Cerebellar nuclear complex (tissue), 1 donor: ENCODE results near the gene ANKRD23.

Source experiments
- DNase-seq, 2 experiments: peaks; one replicate each; lab custom pipeline; 2025; lab: John Stamatoyannopoulos, UW

ANKRD23 gene

DNA sequence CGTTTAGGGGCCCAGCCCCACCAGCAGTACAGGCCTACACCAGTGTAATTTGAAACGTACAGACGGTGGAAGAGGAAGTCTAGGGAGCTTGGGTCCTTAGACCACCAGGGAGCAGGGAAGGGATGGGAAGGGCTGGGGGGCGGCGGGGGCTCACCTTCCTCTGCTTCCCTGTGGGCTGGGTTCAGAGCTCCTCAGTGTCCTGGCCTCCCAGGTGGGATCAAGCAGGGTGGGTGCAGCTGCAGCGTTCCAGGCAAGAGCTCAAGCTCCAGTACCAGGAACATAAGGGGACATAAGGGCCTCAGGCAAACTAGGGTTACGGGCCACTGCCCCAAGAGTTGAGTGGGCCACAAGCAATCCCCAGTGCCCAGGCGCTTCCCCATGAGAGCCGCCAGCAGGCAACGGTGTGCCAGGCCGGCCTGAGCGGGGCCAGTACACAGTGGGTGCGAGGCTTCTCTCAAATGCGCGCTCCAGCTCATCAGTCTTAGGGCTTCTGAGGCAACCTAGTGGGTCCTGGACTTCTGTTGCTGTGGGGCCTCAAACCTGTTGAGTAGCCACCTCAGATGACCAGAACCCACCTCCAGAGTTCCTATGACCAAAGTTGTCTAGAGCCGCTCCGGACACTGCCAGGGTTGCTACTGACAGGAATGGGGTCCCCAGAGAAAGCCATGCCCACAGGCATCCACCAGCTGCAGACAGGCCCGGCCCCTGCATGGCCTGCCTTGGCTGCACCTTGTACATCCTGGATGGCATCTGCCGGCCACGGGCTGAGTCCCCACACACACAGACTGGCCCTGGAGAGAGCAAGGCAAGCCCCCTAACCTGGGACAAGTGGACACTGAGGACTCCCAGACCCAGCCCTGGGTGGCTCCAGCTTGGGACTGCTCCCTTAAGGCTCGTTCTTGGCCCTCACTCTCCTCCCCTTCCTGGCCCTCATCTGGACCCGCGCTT lies 5.2 kb downstream of the ANKRD23 start:
- DNase-seq, result no peak

DNA sequence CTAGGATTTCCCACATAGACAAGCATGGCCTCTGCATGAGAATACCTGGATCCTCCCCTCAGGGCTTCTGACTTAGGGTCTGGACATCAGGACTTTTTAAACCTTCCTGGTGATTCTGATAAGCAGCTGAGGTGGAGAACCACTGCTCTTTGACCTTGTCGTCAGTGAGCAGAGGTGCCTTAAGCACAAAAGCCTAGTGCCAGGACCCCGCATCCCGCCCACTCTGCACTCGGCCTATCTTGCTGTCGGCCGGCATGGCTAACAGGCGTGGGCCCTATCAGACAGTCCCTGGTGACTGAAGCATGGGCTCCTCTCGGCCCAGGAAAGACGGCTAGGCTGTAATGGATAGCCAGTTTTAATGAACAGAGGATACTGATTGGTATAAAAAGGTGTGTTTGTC lies 6.2 kb downstream of the ANKRD23 start:
- DNase-seq, result no peak

DNA sequence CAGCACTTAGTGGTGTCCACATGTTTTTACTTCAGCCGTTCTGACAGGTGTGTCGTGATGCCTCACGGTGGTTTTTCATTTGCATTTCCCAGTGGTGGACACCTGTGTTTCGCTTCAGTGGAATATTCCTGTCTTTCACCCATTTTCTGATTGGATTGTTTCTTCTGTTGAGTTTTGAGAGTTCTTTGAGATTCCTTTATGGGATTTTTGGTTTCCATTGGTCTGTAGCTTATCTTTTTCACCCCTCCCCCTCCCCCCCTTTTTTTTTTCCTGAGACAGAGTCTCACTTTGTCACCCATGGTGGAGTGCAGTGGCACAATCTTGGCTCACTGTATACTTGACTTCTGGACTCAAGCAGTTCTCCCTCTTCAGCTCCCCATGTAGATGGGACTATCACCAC lies 8.0 kb downstream of the ANKRD23 start:
- no peak for DNase-seq

DNA sequence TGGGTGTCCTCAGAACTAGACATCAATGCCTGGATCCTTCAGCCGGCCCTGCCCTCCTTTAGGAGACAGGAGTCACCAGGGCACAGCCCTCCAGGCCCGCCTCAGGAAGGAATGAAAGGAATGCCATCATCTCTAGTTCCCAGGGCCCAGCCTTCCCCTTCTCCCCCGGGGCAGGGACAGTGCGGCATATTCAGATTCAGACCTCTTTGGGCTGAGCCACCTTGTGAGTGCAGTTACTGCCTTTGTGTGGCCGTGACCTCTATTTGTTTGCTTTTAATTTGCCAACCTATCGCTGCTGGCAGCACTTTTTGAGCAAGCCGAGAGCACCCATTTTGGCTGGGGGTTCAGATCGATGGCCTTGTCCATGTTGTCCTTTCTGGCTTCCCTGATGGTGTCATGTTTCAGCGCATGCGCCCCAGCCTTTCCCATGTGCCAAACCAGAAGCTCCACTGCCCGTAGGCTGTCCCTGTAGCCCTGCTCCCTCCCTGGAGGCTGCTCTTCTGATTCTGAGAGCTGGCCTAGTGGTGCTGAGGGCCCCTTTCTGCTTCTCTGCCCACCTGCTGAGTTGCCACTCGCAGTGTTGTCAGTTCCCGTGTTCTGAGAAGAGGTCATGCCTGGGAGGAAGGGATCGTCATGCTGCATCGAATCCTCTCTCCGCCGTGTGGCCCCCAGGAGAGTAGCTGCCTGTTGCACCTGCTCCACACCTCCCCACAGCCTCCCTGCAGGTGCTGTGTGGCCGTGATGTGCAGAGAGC lies 10.9 kb downstream of the ANKRD23 start:
- no peak for DNase-seq

DNA sequence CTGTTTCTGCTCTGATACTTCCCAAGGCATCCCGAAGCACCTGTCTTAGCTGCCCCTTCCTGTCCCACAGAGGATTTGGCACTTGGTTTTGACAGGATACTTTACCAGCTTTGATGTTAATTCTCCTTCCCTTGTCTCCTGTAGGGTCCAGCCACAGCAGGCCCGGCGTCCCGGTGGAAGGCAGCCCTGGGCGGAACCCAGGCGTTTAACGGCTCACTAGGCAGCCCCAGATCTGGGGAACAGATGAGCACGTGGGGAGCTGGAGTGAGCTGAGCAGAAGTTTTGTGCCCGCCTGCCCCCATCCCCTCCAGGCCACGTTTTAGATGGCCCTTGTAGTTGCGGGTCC lies 11.4 kb downstream of the ANKRD23 start:
- no peak for DNase-seq

DNA sequence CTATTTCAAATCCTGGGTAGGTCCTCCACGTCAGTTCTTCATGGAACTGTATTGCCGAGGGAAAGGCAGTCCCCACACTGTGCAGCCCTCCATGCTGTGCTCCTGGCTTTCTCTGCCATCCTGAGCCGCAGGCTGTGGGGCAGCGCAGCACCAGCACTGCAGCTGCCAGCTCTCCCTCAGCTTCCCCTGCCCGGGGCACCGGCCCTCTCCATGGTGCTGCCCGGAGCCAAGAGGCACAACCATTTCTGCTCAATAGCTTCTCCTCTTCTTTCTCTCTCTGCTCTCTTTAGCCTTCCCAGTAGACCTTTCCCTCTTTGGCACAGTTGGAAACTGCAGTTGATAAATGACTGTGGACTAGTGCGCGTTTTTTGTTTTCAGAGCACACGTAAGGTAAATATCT lies 12.1 kb downstream of the ANKRD23 start:
- no peak for DNase-seq

DNA sequence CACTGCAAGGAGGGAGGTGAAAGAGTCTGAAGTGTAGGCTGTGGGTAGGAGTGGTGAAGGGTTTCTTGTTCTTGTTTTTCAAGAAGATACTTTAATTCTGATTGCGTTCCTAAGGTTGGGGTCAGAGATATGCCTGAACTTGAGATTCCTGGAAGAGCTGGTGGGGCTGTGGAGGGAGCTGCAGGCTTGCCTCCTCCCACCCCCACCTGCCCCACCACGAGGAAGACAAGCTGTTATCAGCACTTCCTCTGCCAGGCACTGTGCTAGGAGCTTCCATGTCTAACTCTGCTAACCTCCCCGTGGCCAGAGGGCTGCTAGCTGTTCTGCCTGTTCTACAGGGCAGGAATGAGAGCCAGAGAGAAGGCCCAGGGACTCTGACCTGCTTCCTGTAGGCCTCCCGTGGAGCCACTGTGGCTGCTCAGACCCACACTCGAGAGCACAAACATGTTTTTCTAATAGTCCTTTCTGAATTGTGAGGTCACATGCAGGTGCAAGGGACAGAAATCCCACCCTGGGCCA lies 13.7 kb downstream of the ANKRD23 start:
- no peak for DNase-seq

DNA sequence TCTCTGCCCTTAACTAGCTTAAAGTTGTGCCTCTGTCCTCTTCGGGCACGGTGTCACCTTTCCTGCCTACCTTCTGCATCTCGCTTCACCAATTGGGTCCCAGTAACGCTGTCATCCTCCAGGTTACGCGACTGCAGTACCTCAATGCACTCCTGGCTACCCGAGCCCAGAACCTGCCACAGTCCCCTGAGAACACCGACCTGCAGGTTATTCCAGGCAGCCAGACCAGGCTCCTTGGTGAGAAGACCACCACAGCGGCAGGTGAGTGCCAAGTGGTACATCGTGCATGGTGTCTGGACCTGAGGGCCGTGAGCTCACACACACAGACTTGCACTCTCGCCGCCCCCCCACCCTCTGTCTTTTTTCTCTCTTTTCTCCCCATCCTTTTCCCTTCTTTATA lies 14.9 kb downstream of the ANKRD23 start:
- no peak for DNase-seq

DNA sequence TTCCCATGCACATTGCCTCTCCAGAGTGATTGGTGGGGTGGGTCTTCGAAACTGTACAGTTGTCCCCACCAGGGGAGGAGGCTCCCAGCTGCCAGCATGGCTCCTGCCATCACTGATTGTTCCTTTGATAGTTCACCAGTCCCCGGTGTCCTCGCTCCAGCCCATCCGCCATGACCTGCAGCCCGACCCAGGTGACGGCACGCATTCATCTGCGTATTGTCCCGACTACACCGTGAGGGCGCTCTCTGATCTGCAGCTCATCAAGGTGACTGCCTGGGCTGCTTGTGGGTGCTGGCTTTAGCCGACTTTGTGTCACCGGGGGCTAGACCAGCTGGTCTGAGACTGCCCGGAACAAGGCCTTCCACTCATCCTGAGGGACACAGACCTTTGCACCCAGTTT lies 15.4 kb downstream of the ANKRD23 start:
- DNase-seq, result no peak

DNA sequence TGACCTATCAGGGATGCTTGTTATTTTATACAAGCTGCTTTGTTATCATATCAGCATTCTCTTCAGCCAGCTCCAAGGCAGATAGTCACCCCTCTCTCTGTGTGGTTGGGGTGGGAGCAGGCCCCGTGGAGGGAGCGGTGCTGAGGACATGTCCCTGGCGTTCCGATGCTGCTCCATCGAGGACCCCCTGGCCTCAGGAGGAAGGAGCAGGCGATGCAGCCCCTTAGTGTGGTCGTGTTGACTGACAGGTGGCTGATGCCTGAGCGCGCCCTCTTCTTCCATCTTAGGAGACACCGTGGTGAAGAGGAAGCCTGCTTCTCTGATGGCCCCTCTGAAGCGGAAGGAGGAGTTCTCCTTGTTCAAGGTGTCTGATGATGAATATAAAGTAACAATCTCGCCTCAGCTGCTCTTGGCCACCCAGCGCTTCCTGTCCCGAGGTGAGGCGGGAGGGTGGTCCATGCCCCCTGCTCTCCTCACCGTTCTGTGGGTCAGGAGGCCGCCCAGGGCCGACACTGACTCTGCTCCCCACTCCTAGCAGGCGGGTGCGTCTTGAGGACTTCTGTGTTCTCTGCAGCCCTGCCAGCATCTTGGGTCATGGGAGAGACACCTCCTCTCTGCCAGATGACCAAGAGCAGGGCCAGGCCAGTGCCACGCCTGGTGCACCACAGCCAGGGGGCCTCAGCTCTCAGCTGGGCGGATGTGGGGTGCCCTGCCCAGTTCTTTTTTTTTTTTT lies 17.1 kb downstream of the ANKRD23 start:
- no peak for DNase-seq

DNA sequence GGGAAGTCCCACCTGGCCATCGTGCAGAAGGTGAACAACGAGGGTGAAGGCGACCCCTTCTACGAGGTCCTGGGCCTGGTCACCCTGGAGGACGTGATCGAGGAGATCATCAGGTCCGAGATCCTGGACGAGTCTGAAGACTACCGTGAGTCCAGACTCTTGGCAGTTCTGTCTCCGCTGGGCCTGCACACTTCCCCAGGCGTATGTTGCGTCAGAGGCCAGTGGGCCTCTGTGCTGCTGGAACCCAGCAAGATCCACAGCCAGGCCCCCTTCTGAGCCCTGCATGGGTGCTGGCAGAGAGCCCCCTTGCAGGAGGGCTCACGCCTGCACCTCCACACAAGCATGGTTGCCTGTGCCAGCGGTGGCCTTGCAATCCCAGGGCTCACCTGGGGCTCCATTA lies 18.8 kb downstream of the ANKRD23 start:
- DNase-seq, result no peak

DNA sequence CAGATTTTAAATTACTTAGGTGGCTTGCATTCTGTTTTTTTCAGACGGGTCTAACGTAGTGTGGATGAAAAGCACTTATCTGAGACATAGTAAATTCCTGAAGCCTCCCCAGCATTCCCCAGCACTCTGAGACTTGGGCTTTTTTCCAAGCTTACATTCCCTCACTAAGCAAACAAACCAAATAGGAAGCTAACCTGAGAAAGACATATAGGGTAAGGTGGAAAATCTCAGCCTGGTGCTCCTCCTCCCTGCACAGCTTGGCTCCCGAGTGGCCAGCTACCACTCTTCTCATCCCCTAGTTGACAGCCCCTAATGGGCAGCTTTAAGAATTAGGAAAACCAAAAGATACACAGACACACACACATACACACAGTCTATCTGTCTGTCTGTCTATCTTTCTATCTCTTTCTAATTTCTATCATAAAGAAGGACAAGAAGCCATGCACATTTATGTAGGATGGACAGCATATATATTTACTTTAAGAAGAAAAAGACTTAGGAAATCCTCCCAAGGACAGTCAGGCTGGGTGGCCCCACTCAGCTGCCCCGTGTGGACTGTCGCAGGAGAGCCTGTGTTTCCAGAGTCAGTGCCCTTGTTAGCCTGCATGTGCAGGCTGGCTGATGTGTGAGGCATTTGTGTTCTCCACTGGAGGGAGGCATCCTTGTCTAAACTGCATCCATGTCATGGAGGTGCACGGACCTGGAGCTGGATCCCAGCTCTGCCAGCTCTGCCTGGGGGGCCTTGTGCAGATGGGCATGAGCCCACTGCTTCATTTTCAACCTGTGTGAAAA lies 19.5 kb downstream of the ANKRD23 start:
- no peak for DNase-seq

DNA sequence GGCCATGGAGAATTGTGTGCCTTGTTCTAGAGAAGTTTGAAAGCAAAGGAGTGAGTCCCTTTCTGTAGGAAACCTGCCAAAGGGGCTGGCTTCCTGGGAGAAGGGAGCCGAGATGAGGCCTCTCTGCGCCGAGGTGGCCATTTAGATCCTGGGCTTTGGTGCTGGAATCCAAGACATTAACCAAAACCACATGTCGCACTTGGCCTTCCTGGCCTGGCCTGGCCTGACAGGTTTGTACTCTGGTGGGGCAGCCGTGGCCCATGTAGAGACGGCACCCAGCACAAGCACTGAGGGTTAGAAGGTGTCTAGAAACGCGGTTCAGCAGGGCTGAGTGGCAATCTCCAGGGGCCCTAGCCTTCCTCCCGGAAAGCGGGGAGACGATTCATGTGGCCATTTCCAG lies 20.6 kb downstream of the ANKRD23 start:
- no peak for DNase-seq

DNA sequence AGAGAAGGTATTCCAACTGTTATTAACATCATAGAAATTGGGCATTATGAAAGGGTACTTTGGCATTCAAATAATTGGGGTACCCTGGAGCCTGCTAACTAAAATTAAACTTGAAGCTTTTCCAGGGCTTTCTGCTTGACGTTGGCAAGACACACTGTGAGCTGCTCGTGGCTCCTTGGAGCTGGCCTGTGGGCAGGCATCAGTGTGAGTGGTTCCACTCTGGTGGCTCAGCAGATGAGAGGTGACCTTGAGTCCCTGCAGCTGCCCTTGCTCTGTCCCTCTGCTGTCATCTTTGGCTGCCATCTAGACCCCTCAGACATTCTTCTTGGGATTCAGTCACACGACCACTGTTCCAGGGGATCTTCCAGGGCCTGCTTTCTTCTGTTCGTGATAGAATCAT lies 21.0 kb downstream of the ANKRD23 start:
- no peak for DNase-seq

DNA sequence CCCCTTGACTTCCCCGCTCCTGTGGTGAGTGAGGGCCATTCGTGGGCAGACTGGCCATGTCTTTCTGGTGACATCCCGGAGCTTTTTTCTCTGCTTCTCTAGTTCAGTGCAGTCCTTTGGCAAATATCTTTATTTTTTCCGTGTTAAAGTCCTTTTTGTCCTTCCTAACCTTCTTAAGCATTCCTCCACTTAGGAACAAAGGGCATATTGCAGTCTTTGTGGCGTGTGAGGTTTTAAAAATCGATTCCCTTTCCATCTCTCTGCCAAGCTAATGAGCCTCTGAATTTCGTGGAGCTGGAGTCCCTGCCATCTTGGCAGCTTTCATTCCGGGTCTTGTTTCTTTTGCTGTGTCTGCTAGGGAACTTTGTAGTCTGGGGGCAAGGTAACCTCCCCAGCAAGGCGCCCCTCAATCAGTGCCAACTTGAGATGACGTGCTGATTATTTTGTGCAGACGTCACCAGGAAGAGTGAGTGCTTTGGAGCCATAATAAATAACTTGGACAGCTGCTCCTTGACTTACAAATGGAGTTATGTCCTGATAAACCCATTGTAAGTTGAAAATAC lies 22.6 kb downstream of the ANKRD23 start:
- no peak for DNase-seq

DNA sequence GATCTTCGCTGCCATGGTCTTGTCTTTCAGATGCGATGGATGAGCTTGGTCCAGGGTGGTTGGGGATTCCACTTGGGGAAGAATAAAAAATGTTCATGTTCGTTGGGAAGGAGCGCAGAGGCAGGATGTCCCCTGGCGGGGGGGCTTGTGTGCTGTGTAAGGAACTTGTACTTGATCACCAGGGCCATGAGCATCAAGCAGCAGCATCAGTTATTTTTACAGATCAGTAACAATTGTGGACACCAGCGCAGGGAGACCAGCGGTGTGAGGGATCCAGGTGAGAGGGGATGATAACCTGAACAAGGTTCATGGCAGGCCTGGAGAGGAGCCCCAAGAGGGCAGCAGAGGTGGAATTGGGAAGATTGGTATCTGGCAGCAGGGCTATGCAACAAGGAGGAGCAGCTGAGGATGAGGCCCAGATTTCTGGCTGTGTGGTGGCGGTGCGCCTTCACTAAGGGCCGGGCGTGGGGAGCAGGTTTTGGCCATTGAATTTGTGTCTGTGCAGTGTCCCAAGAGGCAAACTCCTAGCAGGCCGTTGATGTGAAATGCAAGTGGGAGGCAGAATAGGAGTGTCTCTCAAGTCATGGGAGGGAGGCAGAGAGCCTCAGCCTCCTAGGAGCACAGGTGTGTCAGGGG lies 23.8 kb downstream of the ANKRD23 start:
- no peak for DNase-seq

DNA sequence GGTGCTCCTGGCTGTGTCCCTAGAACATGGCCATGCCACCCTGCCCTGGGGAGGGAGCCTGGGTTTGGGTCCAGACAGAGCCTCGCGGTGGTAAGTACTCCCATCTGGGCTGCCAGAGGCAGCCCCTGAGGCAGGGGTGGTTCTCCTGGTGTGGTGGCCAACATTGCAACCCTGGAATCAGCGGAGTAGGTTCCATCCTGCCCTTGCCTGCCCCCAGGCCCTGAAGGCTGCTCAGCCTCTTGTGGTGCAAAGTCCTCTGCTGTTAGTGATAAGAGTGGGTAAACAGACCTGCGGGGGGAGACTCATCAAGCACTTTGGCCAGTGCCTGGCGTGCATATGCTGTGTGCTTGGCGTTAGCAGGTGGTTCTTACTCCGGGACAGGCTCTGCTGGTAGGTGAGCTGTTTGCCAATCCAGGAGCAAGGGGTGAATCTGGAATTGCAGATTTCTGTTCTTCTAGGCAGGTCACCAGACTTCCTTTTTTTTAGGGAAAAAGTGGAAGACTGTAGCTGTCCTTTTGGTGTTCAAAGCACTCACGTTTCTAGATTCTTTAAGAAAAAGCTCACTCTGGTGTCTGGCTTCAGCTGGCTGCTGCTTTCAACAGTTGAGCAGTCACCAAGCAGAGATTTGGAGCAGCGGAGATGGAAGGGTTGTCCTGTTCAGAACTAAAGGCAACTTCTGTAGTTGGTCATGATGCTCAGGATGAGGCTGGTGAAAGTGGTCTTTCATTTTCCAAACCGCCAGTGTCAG lies 24.5 kb downstream of the ANKRD23 start:
- peak; percentile 68 to 83 for DNase-seq

DNA sequence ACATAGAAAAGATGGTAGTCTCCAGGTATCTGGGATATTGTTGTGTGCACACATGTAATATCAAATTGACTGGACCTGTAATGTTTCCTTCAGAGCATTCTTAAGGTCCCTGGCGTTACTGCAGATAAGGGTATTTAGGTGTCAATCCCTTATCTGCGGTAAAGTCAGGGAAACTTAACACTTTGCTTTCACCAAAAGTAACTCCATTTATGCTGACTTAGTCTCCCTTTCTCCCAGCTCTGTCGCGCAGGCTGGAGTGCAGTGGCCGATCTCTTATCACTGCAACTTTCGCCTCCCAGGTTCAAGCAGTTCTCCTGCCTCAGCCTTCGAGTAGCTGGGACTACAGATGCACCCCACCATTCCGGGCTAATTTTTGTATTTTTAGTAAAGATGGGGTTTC lies 25.9 kb downstream of the ANKRD23 start:
- no peak for DNase-seq

DNA sequence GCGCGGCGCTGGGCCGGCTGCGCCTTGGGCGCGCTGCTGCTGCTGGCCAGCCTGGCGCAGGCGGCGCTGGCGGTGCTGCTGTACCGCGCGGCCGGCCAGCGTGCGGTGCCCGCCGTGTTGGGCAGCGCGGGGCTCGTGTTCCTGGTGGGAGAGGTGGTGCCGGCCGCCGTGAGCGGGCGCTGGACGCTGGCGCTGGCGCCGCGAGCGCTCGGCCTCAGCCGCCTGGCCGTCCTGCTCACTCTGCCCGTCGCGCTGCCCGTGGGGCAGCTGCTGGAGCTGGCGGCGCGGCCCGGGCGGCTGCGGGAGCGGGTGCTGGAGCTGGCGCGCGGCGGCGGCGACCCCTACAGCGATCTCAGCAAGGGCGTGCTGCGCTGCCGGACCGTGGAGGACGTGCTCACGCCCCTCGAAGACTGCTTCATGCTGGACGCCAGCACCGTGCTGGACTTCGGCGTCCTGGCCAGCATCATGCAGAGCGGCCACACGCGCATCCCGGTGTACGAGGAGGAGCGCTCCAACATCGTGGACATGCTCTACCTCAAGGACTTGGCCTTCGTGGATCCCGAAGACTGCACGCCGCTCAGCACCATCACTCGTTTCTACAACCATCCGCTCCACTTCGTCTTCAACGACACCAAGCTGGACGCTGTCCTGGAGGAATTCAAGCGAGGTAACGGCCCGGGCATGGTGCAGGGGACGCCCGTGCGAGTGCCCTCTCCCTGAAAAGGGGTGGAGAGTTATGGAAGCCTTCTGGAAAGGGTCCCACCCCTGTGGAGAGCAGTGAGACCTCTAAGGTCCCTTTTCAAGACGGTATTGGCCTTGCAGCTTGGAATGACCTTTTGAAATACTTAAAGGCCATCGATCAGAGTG lies 26.8 kb downstream of the ANKRD23 start:
- DNase-seq, result no peak
